Stimulated activated CD8-positive, alpha-beta memory T cell treated with anti-CD3 and anti-CD28 coated beads, Interleukin-15, amount 100 ng/mL, for 48 hours (primary cell): ENCODE data around the gene UBE2G1.

ENCODE experiments used
- DNase-seq, 2 donors: peaks; one replicate each; pipeline ENCODE4 v3.0.0-alpha.2; 2020; ENCODE audit warnings: low read depth in 2 of 2

Gene UBE2G1

DNA sequence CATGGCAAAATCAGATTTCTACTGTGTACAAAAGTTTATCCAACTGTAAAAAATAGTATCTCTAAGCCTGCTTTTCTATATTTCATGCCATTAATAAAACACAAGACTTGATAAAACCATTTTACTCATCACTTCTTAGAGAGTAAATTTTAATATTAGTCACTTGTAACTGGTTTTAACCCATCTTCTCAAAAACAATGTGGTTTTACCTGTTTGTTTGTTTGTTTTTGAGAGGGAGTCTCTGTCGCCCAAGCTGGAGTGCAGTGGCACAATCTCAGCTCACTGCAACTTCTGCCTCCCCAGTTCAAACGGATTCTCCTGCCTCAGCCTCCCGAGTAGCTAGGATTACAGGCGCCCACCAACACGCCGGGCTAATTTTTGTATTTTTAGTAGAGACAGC, 32.1 kb downstream of the UBE2G1 start:
- no peak for DNase-seq

DNA sequence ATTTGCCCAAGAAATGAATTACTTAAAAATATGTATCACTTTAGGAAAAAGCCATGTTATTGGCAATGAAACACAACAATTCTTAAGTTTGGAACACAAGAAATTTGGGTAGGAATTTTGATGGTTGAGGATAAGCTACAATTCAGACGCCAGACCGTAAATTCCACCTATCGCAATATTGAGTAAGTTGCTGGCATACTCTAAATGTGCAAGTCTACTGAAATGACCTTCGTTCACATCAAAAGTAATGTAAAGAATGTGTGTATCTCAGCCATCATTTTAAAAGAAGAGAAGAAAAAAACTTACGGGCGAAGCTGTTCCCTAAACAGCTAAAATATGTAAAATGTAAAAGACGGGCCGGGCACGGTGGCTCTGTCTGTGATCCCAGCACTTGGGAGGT, 33.4 kb downstream of the UBE2G1 start:
- DNase-seq: no peak

GRCh38 chr17:4332296-4332970, 34.0 kb downstream of the UBE2G1 start:
- no peak for DNase-seq

- DNase-seq: no peak
Observed at GRCh38 chr17:4331614-4332013, 34.9 kb downstream of the UBE2G1 start.

DNA sequence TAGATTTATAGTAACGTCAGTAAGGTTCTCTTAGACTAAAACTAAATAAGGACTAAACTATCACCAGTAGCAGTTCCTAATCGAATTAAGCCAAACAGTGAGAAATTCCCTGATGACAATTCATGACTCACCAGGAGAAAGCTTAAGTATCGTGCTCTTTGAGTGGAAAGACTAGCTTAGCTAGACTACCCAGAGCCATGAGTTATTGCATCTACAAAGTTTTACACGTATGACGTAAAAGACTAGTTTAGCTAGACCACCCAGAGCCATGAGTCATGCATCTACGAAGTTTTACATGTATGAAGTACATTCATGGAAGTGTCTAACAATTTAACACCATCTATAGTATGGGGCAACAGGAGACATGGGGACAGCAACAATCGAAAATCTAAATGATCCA, 36.6 kb downstream of the UBE2G1 start:
- no peak for DNase-seq

GRCh38 chr17:4327606-4328005, 38.9 kb downstream of the UBE2G1 start:
- no peak for DNase-seq

DNA sequence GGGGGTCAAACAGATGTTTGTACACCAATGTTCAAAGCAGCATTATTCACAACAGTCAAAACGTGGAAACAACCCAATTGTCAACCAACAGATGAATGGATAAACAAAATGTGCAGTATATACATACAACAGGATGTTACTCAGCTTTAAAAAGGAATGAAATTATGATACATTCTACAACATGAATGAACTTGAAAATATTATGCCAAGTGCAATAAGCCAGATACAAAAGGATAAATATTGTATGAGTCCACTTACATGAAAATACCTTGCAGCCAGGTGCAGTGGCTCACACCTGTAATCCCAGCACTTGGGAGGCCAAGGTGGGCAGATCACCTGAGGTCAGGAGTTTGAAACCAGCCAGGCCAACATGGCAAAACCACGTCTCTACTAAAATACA, 39.9 kb downstream of the UBE2G1 start:
- no peak for DNase-seq

- no peak for DNase-seq
Observed at GRCh38 chr17:4326112-4326511, 40.4 kb downstream of the UBE2G1 start.

- DNase-seq: no peak
Observed at GRCh38 chr17:4324463-4324862, 42.0 kb downstream of the UBE2G1 start.

GRCh38 chr17:4319221-4319620, 47.3 kb downstream of the UBE2G1 start:
- no peak for DNase-seq

DNA sequence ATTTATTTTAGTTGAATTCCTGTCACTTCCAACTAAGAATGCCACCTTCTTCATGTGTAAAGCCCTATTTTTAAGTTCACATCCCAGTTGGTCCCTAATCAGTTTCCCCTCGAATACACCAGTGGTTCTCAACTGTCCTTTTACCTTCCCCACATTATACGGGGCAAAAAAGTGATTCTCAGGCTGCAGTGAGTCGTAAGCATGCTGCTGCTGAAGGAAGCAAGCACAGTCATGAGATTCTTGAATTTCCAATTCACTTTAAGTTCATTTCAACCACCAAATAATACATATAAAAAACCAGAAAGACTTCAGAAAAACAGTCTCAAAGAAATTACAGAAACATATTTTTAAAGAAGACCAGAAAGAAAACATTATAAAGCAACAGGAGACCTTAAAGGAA, 47.9 kb downstream of the UBE2G1 start:
- DNase-seq: no peak

DNA sequence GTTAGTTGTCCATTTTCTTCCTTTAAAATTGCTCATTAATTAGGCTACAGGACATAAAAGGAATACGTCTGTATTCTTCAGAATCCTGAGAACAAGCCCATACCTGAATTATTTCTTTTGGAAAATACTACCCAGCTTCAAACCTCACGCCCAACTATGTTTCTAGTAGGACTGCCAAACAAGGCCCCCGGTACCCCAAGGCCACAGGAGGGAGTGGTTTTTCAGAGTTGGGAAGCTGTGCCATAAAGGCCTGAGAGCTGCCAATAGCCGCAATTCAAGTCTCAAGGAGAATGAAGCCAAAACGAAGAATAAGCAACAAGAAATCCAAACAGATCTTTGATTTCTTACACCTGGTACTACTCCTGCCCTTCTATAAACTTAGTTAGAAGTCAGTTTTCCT, 48.3 kb downstream of the UBE2G1 start:
- no peak for DNase-seq

- DNase-seq: no peak
Observed at GRCh38 chr17:4317610-4318009, 48.9 kb downstream of the UBE2G1 start.

DNA sequence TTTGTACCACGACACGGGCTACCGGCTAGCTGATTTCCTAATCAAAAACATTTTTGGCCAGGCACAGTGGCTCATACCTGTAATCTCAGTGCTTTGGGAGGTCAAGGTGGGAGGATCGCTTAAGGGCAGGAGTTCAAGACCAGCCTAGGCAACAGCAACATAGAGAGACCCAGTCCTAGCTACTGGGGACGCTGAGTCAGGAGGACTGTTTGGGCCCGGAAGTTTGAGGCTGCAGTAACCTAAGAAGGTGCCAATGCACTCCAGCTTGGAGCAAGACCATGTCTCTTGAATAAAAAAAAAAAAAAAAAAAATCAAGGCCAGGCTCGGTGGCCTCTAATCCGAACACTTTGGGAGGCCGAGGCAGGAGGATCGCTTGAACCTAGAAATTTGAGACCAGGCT, 49.8 kb downstream of the UBE2G1 start:
- no peak for DNase-seq

- DNase-seq: no peak
Observed at GRCh38 chr17:4314618-4315017, 51.9 kb downstream of the UBE2G1 start.

DNA sequence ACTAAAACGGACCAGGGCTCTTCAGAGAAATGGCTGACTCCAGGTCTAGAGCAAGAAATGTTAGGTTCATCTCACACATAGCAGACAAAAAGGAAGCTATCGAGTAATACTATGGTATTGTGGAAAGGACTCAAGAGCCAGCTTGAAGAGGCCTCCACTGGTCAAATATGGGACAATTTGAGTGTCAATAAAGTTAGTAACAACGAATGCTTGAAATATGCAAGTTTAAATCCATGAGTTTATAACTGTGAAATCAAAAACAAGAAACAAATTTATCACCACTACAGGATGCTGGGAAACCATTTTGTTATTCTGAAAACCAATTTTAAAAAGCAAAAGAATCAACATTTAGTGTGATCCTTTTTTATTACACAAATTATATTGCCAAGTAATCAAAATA, 52.3 kb downstream of the UBE2G1 start:
- DNase-seq: no peak

GRCh38 chr17:4313221-4314114, 53.0 kb downstream of the UBE2G1 start:
- no peak for DNase-seq

- DNase-seq: no peak
Observed at GRCh38 chr17:4310354-4311060, 56.0 kb downstream of the UBE2G1 start.

- no peak for DNase-seq
Observed at GRCh38 chr17:4309897-4310296, 56.6 kb downstream of the UBE2G1 start.

DNA sequence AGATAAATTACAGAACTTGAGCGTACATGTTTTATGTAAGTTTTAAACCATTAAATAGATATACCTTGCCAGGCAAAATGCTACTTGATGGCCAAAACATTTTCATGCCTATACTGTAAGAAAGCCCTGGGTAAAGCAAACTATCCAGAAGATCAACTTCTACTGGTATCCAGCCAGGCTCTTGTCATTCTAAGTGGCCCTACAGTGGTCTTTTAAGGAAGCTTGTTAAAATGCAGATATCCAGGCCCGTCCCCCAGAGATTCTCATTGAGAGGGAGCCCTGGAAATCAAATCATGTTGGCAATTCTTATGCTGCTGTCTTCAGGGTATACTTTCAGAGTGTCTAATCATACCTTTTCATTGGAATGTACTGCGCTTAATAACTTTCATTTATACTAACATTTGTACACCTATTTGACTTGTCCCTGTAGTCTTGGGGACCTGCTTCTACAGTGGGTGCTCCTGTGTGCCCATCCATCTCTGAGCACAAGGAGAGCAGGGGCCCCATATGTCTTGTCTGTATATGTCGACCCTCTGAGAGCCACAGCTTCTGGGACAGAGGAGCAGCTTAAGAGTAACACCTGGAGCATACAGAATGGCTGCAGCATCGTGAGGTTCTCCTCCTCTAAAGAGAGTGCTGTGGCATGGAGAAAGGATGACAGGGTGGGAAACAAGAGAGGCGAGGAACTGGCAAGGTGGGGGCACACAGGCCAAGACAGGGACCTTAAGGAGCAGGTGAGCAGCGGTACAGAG, 59.1 kb downstream of the UBE2G1 start:
- no peak for DNase-seq

GRCh38 chr17:4305224-4305623, 61.3 kb downstream of the UBE2G1 start:
- DNase-seq: no peak
